ENCODE data around the gene COPS2.
"Not testable (repeated sequence)": the region's sequence is repeated elsewhere in the genome, so short reads cannot be mapped to it uniquely, and the experiment has no call there.

The COPS2 gene

GRCh38 chr15:49082960-49083359 is 72.4 kb downstream of the COPS2 start:
- in situ Hi-C loops (cut with MboI; ENCODE audit: low sequenced_read_pairs, unreplicated experiment), result loop anchor here (25.0 kb wide), 1 partner anchor 1054 kb away; no protein-coding TSS in a partner anchor
- no peak for DNase-seq (ENCODE audit: low spot score)
- TF ChIP-seq, protein P1, sequence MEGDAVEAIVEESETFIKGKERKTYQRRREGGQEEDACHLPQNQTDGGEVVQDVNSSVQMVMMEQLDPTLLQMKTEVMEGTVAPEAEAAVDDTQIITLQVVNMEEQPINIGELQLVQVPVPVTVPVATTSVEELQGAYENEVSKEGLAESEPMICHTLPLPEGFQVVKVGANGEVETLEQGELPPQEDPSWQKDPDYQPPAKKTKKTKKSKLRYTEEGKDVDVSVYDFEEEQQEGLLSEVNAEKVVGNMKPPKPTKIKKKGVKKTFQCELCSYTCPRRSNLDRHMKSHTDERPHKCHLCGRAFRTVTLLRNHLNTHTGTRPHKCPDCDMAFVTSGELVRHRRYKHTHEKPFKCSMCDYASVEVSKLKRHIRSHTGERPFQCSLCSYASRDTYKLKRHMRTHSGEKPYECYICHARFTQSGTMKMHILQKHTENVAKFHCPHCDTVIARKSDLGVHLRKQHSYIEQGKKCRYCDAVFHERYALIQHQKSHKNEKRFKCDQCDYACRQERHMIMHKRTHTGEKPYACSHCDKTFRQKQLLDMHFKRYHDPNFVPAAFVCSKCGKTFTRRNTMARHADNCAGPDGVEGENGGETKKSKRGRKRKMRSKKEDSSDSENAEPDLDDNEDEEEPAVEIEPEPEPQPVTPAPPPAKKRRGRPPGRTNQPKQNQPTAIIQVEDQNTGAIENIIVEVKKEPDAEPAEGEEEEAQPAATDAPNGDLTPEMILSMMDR (IDR thresholded peaks at IDR 0.05; ENCODE audit: borderline replicate concordance, control extremely low read depth, extremely low read depth, insufficient read depth, missing control alignments), result no peak

DNA sequence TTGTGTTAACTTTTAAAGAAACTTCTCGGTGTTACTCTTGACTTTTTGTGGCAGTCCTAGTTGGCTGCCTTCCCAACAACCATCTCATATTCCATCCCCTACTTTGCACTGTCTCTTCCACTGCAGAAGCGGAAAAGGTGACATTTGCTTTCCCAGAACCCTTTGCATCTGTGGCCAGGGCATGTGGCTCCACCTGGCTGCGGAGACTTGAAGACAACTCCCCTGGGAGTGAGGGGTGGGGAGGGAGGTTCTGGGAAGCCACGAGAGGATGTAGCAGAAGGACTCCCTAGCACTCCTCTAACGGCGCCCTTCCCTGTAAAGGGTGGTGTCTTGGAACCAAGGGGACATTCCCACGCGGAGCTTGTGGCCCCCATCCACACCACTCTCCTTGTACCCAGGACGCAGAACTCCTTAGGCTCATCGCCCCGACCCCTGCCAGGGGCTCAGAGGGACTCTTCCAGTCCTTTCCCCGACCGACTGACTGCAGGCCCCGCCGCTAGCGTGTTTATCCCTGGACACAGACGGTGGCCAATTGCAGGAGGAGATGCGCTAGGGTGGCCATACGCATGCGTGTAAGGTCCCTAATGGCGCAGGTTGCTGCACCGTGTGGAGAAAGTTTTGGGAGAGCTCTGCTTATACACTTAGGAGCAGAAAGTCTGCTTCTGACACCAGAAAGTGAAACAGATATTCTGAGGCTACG is 75.9 kb downstream of the COPS2 start:
- in situ Hi-C loops (cut with MboI; ENCODE audit: low sequenced_read_pairs, unreplicated experiment), result loop anchor here (25.0 kb wide), 1 partner anchor 1058 kb away; no protein-coding TSS in a partner anchor
- TF ChIP-seq, protein P1 (IDR thresholded peaks at IDR 0.05; ENCODE audit: borderline replicate concordance, control extremely low read depth, extremely low read depth, insufficient read depth, missing control alignments), result no peak
- no peak for DNase-seq (ENCODE audit: low spot score)

DNA sequence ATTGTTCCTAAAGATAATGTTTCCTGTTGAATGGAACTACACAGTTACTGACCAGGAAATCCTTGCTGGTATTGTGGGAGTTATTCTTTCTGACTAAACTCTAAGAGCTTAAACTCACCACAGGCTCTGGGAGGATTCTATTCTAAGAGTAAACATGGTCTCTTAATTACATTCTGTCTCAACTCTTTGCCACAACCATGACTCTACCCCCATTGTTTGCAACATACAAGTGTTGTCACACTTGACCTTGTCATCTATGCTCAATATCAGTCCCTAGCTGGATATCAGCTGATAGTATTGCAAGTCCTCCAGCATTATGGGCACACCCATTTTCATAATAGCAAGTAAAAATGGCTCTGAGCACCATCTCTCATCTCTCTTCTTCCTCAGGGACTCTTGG is 79.5 kb downstream of the COPS2 start:
- TF ChIP-seq, protein P1 (IDR thresholded peaks at IDR 0.05; ENCODE audit: borderline replicate concordance, control extremely low read depth, extremely low read depth, insufficient read depth, missing control alignments), result no peak
- no peak for DNase-seq (ENCODE audit: low spot score)
- in situ Hi-C loops (cut with MboI; ENCODE audit: low sequenced_read_pairs, unreplicated experiment), result loop anchor here (25.0 kb wide), 1 partner anchor 1061 kb away; no protein-coding TSS in a partner anchor

- not testable (repeated sequence) for DNase-seq (ENCODE audit: low spot score)
- in situ Hi-C loops (cut with MboI; ENCODE audit: low sequenced_read_pairs, unreplicated experiment), result loop anchor here (25.0 kb wide), 1 partner anchor 1063 kb away; no protein-coding TSS in a partner anchor
Measured at GRCh38 chr15:49074589-49075287, 80.7 kb downstream of the COPS2 start.

Data from GM13976 (cell line).